C4-2B (cell line): ENCODE results near the gene SPTB.

Experiments used
- ZFX ChIP-seq: fragments of 450-650 bp; IDR thresholded peaks from 2 replicates; pipeline ENCODE4 v1.6.1; 2017
- TF ChIP-seq, protein P1 (sequence below): fragments of 450-650 bp; conservative IDR thresholded peaks from 2 replicates; pipeline ENCODE4 v1.5.1; 2017; ENCODE audit warnings: mild to moderate bottlenecking

DNA sequence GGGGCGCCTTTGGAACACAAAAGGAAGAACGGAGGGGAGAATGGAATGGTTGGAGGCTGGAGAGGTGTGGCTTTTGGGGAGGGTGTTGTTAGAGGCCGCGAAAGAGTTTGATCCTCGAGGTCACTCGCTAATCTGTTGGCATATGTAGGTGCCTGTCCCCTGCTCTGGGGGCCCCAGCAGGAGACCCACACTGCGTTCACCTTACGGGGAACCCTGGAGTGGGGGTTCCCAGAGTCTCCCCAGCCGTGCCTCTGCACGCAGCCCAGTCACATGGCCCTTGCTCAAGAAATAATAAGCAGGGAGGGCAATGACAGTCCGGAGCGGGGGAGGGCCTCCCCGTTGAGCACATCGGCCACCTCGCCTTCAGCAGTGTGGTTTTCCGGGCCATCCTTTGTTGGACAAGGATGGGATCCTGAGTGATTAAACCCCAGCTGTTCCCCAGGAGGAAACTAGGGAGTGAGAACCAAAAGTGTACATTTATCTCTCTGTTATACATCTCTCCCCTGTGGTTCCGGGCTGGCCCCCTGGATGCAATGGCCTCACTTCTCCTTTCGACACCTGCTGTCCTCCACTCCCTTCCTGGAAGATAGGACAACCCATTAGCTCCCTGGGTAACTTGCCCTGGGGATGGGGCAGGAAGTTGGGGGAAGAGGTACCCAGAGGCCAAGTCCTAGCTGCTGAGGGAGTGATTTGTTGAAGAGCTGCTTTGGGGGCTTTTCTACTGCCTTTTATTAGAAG, 174.2 kb downstream of the SPTB start:
- TF ChIP-seq, protein P1, sequence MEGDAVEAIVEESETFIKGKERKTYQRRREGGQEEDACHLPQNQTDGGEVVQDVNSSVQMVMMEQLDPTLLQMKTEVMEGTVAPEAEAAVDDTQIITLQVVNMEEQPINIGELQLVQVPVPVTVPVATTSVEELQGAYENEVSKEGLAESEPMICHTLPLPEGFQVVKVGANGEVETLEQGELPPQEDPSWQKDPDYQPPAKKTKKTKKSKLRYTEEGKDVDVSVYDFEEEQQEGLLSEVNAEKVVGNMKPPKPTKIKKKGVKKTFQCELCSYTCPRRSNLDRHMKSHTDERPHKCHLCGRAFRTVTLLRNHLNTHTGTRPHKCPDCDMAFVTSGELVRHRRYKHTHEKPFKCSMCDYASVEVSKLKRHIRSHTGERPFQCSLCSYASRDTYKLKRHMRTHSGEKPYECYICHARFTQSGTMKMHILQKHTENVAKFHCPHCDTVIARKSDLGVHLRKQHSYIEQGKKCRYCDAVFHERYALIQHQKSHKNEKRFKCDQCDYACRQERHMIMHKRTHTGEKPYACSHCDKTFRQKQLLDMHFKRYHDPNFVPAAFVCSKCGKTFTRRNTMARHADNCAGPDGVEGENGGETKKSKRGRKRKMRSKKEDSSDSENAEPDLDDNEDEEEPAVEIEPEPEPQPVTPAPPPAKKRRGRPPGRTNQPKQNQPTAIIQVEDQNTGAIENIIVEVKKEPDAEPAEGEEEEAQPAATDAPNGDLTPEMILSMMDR: no peak
- TF ChIP-seq ZFX: no peak
